Small intestine (tissue), 7 donors: ENCODE results near the gene ARID5B. TPM values are rescaled to one million over a fixed set of nuclear protein-coding genes. Genes with fewer than 3 reads are reported as not detected.
A peak's percentile ranks its signal among the peaks of the same experiment; 100 is the strongest.

Experiments used
- DNase-seq, 2 donors: peaks; one replicate each; pipeline versions ENCODE4 v3.0.0 to v3.0.0-alpha.2; 2013
- FAIRE-seq: peaks from 2 replicates; lab custom pipeline; 2012; peaks lifted over from hg19 to GRCh38; lab: Jason Lieb, UNC
- H3K27ac ChIP-seq, 3 donors: one replicate each; pipeline ENCODE4 v1.5.1; 2013; ENCODE audit warnings: low read length in 2 of 3, mild to moderate bottlenecking in 2 of 3, control low read depth in 1 of 3, inconsistent platforms in 1 of 3, low read depth in 1 of 3, moderate library complexity in 1 of 3
- H3K27me3 ChIP-seq, 3 donors: one replicate each; pipeline ENCODE4 v1.6.1; 2013; ENCODE audit warnings: low read length in 3 of 3, inconsistent platforms in 1 of 3; ENCODE audit not compliant: control insufficient read depth in 3 of 3, insufficient read depth in 3 of 3
- H3K36me3 ChIP-seq, 3 donors: one replicate each; pipeline ENCODE4 v1.6.1; 2013; ENCODE audit warnings: low read length in 3 of 3, inconsistent platforms in 1 of 3, low read depth in 1 of 3, mild to moderate bottlenecking in 1 of 3, moderate library complexity in 1 of 3; ENCODE audit not compliant: control insufficient read depth in 3 of 3, insufficient read depth in 2 of 3
- H3K4me1 ChIP-seq, 3 donors: one replicate each; pipeline ENCODE4 v1.6.1; 2013; ENCODE audit warnings: low read length in 2 of 3, inconsistent platforms in 1 of 3, low read depth in 1 of 3, mild to moderate bottlenecking in 1 of 3, moderate library complexity in 1 of 3; ENCODE audit not compliant: control insufficient read depth in 3 of 3, insufficient read depth in 2 of 3
- H3K4me3 ChIP-seq, 3 donors: one replicate each; pipeline ENCODE4 v1.5.1; 2013; ENCODE audit warnings: low read length in 3 of 3, control low read depth in 1 of 3, inconsistent platforms in 1 of 3, low read depth in 1 of 3, mild to moderate bottlenecking in 1 of 3, moderate library complexity in 1 of 3
- H3K9me3 ChIP-seq, 2 donors: one replicate each; pipeline ENCODE4 v1.6.1; 2013; ENCODE audit warnings: low read depth in 1 of 2, low read length in 1 of 2; ENCODE audit not compliant: control insufficient read depth in 2 of 2, insufficient read depth in 1 of 2
- WGBS, 3 donors: extraction: QIAGEN DNeasy Blood & Tissue Kit; methylation state at CpG; one replicate each; pipeline ENCODE4 v1.1.7; 2013; 5-methylcytosine and 5-hydroxymethylcytosine counted together
- polyA plus RNA-seq, 4 donors: library from polyadenylated mRNA; stranded (reverse) in 3 of 4; unstranded in 1 of 4; fragments of 200-250 nt in 3 of 4; fragments of 120-200 nt in 1 of 4; gene quantifications; one replicate each; pipeline versions ENCODE4 v1.2.1 to v1.2.3, GENCODE V29; 2013
- donor health status: healthy with polysubstance abuse.
- donor health status: control.
- donor health status: control.
- donor health status: Bipolar disorder and iron deficiency.
- donor health status: healthy.

ARID5B gene
- polyA plus RNA-seq, 4 donors: 1.1 to 24.6 (median 6.7) TPM

GRCh38 chr10:62075414-62075813, 173.9 kb downstream of the ARID5B start:
- H3K9me3 ChIP-seq: no peaks in the 10 kb centered on the region
- peaks cover 3 to 35% (median 5%) of the 10 kb centered on the region in 3 donors for H3K36me3 ChIP-seq
- DNase-seq (no peak), FAIRE-seq (no peak)
- H3K27ac ChIP-seq: no peak overlapping the region
- no peak overlapping the region for H3K4me3 ChIP-seq
- H3K4me1 ChIP-seq: peaks cover 0 to 7% (median 4%) of the 10 kb centered on the region in 3 donors
- WGBS, 3 donors: 88 to 95% (median 89%) methylated on average over 11 of the region's 11 CpGs
- no peaks in the 10 kb centered on the region for H3K27me3 ChIP-seq

DNA sequence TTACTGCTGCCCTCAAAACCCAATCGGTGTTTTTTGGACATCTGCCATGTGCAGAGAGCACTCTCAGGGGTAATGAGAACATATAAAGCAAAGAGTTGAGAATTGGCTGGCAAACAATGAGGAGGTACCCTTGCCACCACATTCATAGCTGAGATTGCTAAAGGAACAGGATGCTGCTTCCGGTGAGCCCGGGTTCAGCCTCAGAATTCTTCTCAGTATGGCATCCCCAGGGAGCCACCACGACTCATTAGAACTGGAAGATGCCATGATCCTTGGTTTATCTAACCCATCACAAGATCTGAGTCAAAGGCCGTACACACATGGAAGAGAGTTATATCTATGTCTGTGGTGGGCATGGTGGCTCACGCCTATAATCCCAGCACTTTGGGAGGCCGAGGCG, 174.4 kb downstream of the ARID5B start:
- 80 to 88% (median 84%) methylated on average over 8 of the region's 8 CpGs for WGBS, 3 donors
- DNase-seq (no peak), FAIRE-seq (no peak)
- H3K4me1 ChIP-seq: peaks cover 0 to 8% (median 5%) of the 10 kb centered on the region in 3 donors
- peak overlapping the region in 1 of 3 donors; percentile 2 for H3K27ac ChIP-seq
- H3K27me3 ChIP-seq: no peaks in the 10 kb centered on the region
- peaks cover 3 to 35% (median 5%) of the 10 kb centered on the region in 3 donors for H3K36me3 ChIP-seq
- no peaks in the 10 kb centered on the region for H3K9me3 ChIP-seq
- no peak overlapping the region for H3K4me3 ChIP-seq

- DNase-seq (no peak), FAIRE-seq (no peak)
- H3K9me3 ChIP-seq: no peaks in the 10 kb centered on the region
- 62 to 91% (median 79%) methylated on average over 2 of the region's 2 CpGs for WGBS, 3 donors
- no peaks in the 10 kb centered on the region for H3K27me3 ChIP-seq
- no peak overlapping the region for H3K4me3 ChIP-seq
- H3K36me3 ChIP-seq: peaks cover 3 to 32% (median 5%) of the 10 kb centered on the region in 3 donors
- peaks cover 0 to 17% (median 11%) of the 10 kb centered on the region in 3 donors for H3K4me1 ChIP-seq
- H3K27ac ChIP-seq: peak overlapping the region in 1 of 3 donors; percentile 37
These were observed 175.4 kb downstream of the ARID5B start for GRCh38 chr10:62076891-62077290.

GRCh38 chr10:62077330-62078015, 176.0 kb downstream of the ARID5B start:
- H3K27ac ChIP-seq: no peak overlapping the region
- no peaks in the 10 kb centered on the region for H3K27me3 ChIP-seq
- FAIRE-seq (no peak), DNase-seq (no peak)
- no peaks in the 10 kb centered on the region for H3K9me3 ChIP-seq
- peaks cover 3 to 23% (median 10%) of the 10 kb centered on the region in 3 donors for H3K4me1 ChIP-seq
- H3K36me3 ChIP-seq: peaks cover 3 to 27% (median 5%) of the 10 kb centered on the region in 3 donors
- no peak overlapping the region for H3K4me3 ChIP-seq
- WGBS, 3 donors: 61 to 88% (median 67%) methylated on average over 2 of the region's 2 CpGs

DNA sequence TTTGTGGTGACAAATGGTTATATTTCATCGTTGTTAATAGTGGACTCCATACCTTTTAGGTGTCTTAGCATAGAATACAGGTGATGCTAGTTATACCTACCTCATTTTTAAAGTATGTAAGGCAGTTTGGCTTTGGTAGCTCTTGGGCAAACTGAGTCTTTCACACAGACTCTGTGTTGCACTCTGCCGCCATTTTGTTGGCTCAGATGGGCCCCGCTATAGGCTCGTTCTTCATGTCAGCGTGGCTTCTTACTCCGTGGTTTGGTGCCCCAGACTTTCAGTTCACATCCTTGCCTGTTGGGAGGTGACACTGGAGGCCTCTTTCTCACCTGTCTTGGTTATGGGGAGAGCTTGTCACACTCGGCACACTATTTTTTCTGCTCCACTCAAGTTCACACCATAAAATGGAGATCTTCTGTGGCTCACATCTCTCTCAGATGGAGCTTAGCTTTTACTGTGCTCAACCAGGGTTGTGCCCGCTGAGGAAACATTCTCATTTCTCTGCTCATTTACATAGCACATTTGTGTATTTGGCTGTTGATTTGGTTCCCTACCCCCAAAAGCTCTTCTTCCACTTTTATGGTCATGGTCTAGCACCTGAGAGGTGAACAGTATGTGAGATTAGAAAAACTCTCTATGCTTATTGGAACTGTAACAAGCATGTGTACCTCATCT, 178.5 kb downstream of the ARID5B start:
- H3K27ac ChIP-seq: peak overlapping the region in 1 of 3 donors; percentile 51
- FAIRE-seq (no peak), DNase-seq (no peak)
- H3K9me3 ChIP-seq: no peaks in the 10 kb centered on the region
- peaks cover 3 to 22% (median 5%) of the 10 kb centered on the region in 3 donors for H3K36me3 ChIP-seq
- H3K4me3 ChIP-seq: no peak overlapping the region
- H3K4me1 ChIP-seq: peaks cover 9 to 40% (median 19%) of the 10 kb centered on the region in 3 donors
- 90 to 96% (median 91%) methylated on average over 8 of the region's 8 CpGs for WGBS, 3 donors
- H3K27me3 ChIP-seq: no peaks in the 10 kb centered on the region

GRCh38 chr10:62080905-62081304, 179.4 kb downstream of the ARID5B start:
- Histone ChIP-seq H3K36me3 (peaks cover 3 to 18% (median 5%) of the 10 kb centered on the region in 3 donors), H3K9me3 (no peaks in the 10 kb centered on the region), H3K27ac (no peak overlapping the region), H3K27me3 (no peaks in the 10 kb centered on the region), H3K4me3 (no peak overlapping the region), H3K4me1 (peaks cover 9 to 40% (median 19%) of the 10 kb centered on the region in 3 donors)
- FAIRE-seq (no peak), DNase-seq (no peak)
- 77 to 85% (median 81%) methylated on average over 5 of the region's 5 CpGs for WGBS, 3 donors

GRCh38 chr10:62081341-62082270, 180.1 kb downstream of the ARID5B start:
- 67 to 75% (median 69%) methylated on average over 5 of the region's 5 CpGs for WGBS, 3 donors

DNA sequence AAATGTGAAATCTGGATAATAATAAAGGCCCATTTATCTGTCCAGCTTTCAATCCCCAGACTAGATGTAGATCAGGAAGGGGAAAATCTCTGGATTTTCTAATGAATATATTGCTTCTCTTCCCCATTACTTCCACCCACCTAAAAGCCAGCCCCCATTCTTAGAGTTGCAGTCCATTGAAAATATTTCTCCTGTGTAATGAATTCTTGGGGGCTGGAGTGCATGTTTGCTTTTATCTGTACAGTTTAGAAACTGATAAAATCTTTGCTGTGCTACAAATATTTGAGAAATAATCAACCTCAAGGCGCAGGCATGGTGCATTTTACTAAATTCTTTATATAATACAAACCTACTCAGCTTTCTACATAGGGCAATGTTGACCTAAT, 180.8 kb downstream of the ARID5B start:
- FAIRE-seq: no peak
- Histone ChIP-seq H3K4me3 (no peak overlapping the region), H3K27me3 (no peaks in the 10 kb centered on the region), H3K27ac (peak overlapping the region in 2 of 3 donors; percentile 72 to 78), H3K36me3 (peaks cover 3 to 20% (median 11%) of the 10 kb centered on the region in 3 donors), H3K4me1 (peaks cover 9 to 35% (median 19%) of the 10 kb centered on the region in 3 donors), H3K9me3 (no peaks in the 10 kb centered on the region)
- WGBS, 3 donors: 37 to 39% (median 38%) methylated on average over 1 of the region's 1 CpG
- no peak for DNase-seq

More at GRCh38 chr10:62081341-62082270, 180.1 kb downstream of the ARID5B start:
- Histone ChIP-seq H3K27me3 (no peaks in the 10 kb centered on the region), H3K36me3 (peaks cover 3 to 20% (median 8%) of the 10 kb centered on the region in 3 donors), H3K27ac (peak overlapping the region in 1 of 3 donors; percentile 72), H3K4me3 (no peak overlapping the region), H3K9me3 (no peaks in the 10 kb centered on the region), H3K4me1 (peaks cover 9 to 39% (median 19%) of the 10 kb centered on the region in 3 donors)
- FAIRE-seq (no peak), DNase-seq (no peak)
